KOPT-K1 (cell line): ENCODE measurements around the gene TSPEAR.

Source experiments
- H3K27ac ChIP-seq: fragments of 200-600 bp; sonication (generic); 2 replicates; pipeline ENCODE4 v1.5.1; 2016; ENCODE audit warnings: antibody characterized with exemption, mild to moderate bottlenecking, low read depth, low read length; ENCODE audit not compliant: poor library complexity, severe bottlenecking
- H3K36me3 ChIP-seq: fragments of 200-600 bp; sonication (generic); 2 replicates; pipeline ENCODE4 v1.5.1; 2017; ENCODE audit warnings: antibody characterized with exemption, mild to moderate bottlenecking, low read length, moderate library complexity; ENCODE audit not compliant: insufficient read depth
- H3K9me3 ChIP-seq: fragments of 200-600 bp; sonication (generic); 2 replicates; pipeline ENCODE4 v1.5.1; 2017; ENCODE audit warnings: antibody characterized with exemption, low read length, mild to moderate bottlenecking; ENCODE audit not compliant: insufficient read depth, poor library complexity, severe bottlenecking

TSPEAR gene

DNA sequence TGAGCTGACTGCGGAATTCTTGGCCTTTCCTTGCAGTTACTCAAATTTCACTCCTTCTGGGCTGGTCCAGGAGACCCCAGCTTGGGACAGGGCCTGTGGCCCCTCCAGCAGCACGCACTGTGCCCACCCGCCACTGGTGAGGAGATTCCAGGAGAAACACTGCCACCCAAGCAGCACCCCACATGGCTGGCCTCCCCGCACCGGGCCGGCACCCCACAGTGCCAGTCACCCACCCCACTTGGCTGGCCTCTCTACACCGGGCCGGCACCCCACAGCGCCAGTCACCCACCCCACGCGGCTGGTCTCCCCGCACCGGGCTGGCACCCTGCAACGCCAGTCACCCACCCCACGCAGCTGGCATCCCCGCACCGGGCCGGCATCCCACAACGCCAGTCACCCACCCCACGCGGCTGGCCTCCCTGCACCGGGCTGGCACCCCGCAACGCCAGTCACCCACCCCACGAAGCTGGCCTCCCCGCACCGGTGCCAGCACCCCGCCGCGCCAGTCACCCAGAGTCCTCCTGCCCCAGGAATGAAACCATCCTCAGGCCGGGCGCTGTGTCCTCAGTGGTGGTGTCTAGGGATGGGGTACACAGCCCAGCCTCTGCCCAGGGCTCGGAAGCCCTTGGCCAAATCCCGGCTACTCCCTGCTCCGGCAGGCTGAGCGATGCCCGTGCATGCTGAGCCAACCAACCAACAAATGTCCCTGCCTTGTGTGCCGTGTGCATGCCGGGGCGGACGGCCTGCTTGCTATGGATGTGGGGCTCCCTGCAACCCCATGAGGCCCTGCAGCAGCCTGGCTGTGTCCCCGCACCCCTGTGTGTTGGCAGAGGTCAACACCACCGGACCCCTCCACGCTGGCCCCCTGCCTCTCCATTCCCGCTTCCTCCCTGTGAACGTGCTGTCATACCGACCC, 38.6 kb upstream of the TSPEAR start:
- H3K9me3 ChIP-seq: no peaks in the 10 kb centered on the region
- no peak overlapping the region for H3K27ac ChIP-seq
- no peaks in the 10 kb centered on the region for H3K36me3 ChIP-seq

DNA sequence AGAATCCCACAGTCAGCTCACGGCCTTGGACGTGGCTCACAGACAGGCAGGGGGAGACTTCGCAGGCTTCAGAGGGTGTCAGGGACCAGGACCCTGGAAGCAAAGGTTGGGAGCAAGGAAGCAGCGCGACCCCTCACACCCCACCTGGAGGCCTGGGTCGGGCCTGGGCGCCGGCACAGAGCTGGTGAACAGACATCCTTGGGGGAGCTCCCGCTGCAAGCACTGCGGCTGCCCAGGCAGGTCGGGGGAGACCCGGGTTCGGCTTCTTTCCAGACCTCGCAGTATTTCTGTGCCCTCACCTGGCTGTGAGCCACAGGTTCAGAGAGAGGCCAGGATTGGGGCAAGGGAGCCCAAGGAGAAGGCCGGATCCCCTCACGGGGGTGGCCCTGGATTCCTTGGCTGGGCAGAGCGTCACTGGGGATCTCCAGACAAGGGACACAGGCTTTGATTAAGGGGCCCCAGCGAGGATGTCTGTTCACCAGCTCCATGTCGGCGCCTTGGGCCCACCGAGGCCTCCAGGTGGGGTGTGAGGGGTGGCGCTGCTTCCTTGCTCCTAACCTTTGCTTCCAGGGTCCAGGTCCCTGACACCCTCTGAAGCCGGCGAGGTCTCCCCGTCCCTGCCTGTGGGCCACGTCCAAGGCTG, 37.9 kb upstream of the TSPEAR start:
- no peak overlapping the region for H3K27ac ChIP-seq
- H3K9me3 ChIP-seq: no peaks in the 10 kb centered on the region
- H3K36me3 ChIP-seq: no peaks in the 10 kb centered on the region

DNA sequence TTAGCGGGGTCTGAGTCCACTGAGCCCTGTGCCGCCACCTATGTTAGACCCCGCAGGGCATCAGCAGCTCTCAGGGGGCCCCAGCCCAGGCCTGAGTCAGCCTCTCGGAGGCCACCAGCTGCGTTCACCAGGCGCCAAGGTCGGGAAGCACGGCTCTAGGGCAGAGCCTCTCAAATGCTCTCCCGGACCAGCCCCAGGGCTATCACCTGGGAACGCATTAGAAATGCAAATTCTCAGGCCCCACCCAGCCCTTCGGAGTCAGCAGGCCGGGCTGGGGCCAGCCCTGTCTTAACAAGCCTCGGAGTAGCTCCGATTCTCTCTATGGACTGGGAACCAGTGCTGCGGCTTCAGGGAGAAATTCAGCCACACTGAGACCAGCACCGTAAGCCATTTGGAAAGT, 37.2 kb upstream of the TSPEAR start:
- Histone ChIP-seq H3K9me3 (peaks cover 4% of the 10 kb centered on the region), H3K36me3 (no peaks in the 10 kb centered on the region), H3K27ac (no peak overlapping the region)

DNA sequence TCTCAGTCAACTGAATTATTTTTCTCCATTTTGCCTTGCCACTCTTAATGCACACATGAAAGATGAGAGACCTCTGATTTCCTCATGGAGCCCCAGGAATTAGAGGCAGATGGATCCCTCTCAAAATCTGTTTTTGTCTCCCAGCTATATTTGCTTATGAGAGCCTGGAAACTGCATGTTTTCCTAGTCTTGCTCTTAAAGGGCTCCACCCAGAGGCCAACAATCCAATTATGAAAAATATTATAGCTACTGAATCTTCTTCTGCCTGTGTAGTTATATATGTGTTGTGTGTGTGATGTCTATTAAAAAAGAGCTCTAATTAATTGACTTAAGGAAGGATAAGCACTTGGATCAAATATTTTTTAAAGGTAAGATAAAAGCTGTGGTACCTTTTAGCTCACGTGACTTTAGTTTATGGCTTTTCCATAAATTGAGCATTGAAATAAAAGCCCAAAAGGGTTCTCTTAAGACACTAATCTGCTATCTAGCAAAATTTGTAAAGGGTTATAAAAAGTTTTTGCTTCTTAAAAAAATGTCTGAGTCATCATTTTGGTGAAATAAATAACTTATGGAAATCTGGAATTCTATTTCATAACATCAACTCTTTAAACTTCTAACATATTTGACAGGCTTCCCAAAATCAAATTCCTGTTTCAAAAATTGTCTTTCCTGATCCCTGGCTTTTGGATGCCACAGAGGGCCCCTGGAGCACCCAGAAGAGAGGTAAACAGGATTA, 31.2 kb upstream of the TSPEAR start:
- Histone ChIP-seq H3K27ac (no peak overlapping the region), H3K9me3 (peaks cover 11% of the 10 kb centered on the region)

DNA sequence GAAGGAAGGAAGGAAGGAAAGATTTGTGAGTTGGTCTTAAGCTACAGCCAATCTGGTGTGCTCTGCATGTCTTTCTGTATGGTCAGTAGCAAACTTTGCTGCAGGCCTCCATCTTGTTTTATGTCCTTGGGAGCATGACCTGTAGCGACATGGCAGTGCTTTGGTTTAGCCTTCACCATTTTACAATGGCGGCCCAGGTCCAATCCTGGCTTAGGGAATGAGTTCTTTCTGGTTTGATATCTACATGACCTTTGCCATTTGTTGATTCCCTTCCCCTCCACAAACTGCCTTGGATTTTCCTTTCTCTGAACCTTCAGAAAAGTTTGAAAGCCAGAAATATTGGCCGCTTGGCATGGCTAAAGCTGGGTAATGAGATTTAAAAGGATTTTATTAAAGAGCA, 30.5 kb upstream of the TSPEAR start:
- H3K9me3 ChIP-seq: peaks cover 11% of the 10 kb centered on the region

More for the DNA sequence above, 31.2 kb upstream of the TSPEAR start:
- H3K36me3 ChIP-seq: no peaks in the 10 kb centered on the region

DNA sequence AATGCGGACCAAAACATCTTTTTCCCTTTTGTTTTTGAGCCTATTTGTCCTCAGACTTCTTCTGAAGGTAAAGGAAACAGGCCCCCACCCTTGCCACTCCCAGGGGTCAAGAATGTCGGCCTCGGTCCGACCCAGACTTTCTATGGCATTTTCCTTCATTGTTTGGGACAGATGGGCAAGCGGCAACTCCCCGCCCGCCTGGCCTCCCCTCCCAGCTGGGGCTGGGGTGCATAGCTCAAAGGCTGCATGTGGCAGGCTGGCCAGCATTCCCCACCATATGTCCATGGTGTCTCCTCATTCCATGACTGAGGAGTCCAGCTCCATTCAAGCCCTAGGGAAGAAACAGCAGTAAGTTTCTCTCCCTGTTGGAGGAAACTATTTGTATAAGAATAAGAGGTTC, 29.4 kb upstream of the TSPEAR start:
- H3K36me3 ChIP-seq: no peaks in the 10 kb centered on the region
- peaks cover 11% of the 10 kb centered on the region for H3K9me3 ChIP-seq
- no peak overlapping the region for H3K27ac ChIP-seq

More for the DNA sequence above, 30.5 kb upstream of the TSPEAR start:
- no peak overlapping the region for H3K27ac ChIP-seq
- no peaks in the 10 kb centered on the region for H3K36me3 ChIP-seq

DNA sequence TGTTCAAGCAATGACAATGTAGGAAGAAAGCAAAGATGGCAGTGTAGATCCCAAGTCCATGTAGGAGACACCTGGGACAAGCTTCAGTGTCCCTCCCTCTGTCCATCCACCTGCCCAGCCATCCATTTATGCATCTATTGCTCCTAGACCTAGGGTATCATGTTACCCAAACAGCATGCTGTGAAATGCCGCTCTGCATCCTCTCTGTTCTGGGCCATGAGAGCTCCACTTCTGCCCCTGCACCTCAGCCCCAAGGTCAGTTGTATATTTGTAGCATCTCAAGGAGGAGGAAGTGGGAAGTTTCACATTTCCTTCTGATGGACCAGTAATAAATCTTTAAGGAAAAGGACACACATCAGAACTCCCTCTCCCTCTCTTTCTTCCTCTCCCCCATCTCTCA, 27.9 kb upstream of the TSPEAR start:
- Histone ChIP-seq H3K27ac (no peak overlapping the region), H3K36me3 (no peaks in the 10 kb centered on the region), H3K9me3 (peaks cover 11% of the 10 kb centered on the region)

DNA sequence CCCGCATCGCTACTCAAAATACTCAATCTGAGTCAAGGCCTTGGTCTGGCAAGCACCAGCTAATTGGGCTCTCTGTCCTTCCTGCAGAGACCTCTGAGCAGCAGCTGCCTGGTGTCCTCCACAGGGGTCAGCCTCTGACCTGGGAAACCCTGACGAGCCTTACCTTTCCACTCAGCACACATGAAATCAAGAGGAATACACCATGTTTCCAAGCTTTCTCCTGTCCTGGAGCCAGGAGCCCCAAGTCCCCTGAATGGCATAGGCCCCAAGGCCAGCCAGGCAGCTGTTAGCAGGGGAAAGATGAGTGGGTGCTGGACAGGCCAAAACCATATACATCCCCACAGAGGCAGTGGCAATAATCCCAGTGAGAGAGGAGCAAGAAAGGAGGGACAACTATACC, 27.2 kb upstream of the TSPEAR start:
- peaks cover 7% of the 10 kb centered on the region for H3K9me3 ChIP-seq

DNA sequence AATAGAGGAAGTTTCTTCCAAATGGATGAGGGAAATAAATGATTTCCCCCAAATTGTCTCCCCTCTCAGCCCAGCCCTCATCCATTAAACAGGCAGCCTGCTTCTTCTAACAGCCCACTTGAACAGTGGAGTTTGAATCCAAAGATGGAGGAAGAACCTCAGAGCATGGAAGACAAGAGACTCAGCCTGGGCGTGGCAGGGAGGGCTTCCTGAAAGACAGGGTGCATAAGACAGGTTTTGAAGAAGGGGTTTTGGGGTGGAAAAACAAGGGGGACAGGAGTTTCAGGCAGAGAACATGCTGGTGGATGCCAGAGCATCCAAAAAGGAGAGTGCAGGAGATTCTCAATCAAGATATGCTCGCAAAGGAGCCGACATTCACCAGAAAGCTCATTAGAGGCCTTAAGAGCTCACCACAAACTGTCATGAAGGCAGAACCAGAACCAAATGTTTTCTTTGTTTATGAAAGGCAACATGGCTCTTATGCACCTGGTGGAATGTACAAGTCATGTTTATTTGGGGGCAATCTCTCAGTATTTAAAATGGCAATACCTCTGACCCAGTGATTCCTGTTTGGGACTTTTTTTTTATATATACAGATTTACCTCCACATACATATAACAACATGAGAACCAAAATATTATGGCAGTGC, 26.5 kb upstream of the TSPEAR start:
- H3K27ac ChIP-seq: no peak overlapping the region
- no peaks in the 10 kb centered on the region for H3K9me3 ChIP-seq
- no peaks in the 10 kb centered on the region for H3K36me3 ChIP-seq

More for the DNA sequence above, 27.2 kb upstream of the TSPEAR start:
- no peak overlapping the region for H3K27ac ChIP-seq
- no peaks in the 10 kb centered on the region for H3K36me3 ChIP-seq

DNA sequence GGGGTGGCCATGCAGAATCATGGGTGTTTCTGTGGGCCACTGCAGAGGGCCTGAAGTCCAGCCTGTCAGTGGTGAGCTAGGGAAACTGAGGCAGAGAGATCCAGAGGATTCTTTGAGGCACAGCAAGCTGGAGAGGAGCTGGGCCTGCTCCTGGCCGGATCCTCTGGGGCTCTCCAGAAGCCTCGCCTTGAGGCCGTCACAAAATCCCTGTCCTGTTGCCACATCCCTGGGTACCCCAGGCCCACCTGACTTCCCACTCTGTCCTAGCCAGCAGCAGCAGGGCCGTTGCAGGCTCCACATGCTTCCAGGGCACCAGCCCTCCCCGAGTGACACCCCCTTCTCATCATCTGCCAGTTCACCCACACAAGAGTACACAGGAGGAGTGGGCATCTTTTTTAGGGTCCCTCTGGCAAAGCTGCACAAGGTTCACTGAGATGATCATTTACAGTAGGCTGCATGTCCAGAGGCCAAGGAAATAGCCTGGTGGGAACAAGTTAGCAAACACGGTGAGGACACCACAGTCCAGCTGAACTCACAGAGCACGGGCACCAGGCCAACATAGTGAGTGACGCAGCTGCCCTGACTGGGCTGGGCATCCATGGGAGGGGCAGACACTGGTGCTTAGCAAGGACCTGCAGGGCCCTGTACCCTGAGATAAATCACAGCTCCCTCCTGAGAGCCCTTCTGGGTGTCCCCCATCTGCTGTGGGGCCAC, 25.1 kb upstream of the TSPEAR start:
- Histone ChIP-seq H3K9me3 (no peaks in the 10 kb centered on the region), H3K27ac (no peak overlapping the region), H3K36me3 (no peaks in the 10 kb centered on the region)

DNA sequence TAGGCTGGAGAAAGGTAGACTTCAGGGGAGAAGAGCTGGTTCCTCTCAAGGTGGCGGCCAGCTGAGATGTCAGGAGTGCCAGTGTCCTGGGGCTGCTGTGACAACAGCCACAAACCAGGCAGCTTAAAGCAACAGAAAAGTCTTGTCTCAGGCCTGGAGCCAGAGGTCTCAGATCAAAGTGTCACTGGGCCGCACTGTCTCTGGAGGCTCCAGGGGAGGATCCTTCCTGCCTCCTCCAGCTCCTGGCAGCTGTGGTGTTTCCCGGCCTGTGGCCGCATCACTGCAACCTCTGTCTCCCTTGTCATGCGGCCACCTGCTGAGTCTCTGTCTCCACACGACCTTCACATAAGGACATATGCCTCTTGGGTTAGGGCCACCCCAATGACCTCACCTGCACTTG, 24.4 kb upstream of the TSPEAR start:
- Histone ChIP-seq H3K9me3 (no peaks in the 10 kb centered on the region), H3K27ac (no peak overlapping the region), H3K36me3 (no peaks in the 10 kb centered on the region)

DNA sequence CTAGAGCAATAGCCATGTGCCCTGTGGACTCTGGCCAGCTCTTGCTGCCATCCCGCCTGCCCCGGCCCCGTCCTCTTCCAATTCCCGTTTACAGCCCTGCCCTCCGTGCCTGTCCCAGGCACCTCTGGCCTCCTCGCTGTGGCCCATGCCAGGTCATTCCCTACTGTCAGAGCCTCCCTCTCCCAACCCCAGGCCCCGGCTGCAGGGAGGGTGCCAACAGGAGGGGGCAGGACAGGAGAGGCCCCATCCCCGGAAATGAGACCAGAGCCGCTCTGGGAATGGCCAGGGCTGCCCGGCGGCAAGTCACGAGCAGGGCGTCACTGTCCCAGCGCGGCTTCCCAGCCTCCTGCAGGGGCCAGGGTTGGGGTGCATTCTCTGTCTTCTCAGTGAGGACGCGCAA, 23.5 kb upstream of the TSPEAR start:
- H3K27ac ChIP-seq: no peak overlapping the region
- H3K36me3 ChIP-seq: no peaks in the 10 kb centered on the region
- H3K9me3 ChIP-seq: no peaks in the 10 kb centered on the region

DNA sequence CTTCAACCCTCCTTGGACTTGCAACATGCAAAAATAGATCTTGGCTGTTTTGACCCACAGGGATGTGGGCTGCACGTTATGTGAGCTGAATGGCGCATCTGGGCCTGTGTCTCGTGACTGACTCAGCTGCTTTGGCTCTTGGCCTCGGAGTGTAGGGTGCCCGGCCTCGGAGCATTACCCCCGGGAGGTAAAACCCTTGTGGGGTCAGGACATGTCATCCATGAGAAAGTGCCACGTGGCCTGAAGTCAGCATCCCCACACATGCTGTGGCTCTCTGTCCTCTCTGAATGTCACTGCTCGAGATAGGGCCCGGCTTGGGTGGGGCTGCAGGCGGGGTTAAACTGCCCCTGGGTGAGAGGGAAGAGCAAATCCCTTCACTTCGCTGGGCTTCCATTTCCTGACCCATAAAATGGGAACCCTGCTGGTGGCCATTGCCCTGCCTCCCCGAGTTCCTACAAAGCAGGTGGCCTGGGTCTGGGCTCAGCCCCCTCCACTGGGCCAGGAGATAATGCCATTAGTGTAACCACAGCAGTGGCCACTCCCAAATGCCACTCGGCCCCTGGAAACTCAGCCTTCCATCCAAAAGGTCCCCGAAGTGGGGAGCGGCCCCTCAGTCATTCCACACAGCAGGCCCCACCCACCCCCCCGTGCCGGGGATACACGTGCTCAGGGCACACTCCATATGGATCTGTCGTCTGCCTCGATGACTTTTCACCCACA, 22.8 kb upstream of the TSPEAR start:
- no peaks in the 10 kb centered on the region for H3K36me3 ChIP-seq
- no peaks in the 10 kb centered on the region for H3K9me3 ChIP-seq

DNA sequence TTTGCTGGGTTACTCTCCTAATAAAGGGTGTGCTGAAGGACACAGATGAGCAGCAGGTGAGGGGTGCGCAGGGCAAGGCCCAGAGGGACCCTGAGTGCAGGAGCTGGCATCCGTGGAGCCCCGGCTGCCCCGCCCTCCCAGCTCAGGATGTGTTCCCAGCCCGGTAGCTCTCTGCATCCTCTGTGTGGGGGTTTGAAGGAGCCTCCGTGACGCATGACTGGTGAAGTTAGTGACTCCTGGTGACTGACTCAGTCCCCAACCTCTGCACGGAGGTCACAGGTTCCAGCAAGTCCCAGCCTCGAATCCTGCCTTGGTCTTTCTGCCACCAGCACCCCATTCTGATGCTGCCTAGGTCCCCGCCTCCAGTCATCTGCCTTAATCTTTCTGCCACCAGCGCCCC, 21.6 kb upstream of the TSPEAR start:
- Histone ChIP-seq H3K9me3 (no peaks in the 10 kb centered on the region), H3K36me3 (no peaks in the 10 kb centered on the region), H3K27ac (no peak overlapping the region)

More for the DNA sequence above, 22.8 kb upstream of the TSPEAR start:
- no peak overlapping the region for H3K27ac ChIP-seq
